HEK293 (cell line): Measurements from ENCODE around the gene ADAMTSL4.
A peak's percentile ranks its signal among the peaks of the same experiment; 100 is the strongest.

Experiments used
- BCL11A ChIP-seq: fragments of 450-650 bp; formaldehyde crosslinking; IDR thresholded peaks from 2 replicates; pipeline ENCODE4 v1.5.1; 2016; ENCODE audit warnings: low read depth, missing biosample characterization, missing genetic modification characterization
- HIC1 ChIP-seq: fragments of 450-650 bp; formaldehyde crosslinking; IDR thresholded peaks from 2 replicates; pipeline ENCODE4 v1.5.1; 2016; ENCODE audit warnings: missing biosample characterization, missing genetic modification characterization
- KLF1 ChIP-seq: fragments of 450-650 bp; formaldehyde crosslinking; IDR thresholded peaks from 2 replicates; pipeline ENCODE4 v1.5.1; 2016; ENCODE audit warnings: missing biosample characterization, missing genetic modification characterization
- KLF8 ChIP-seq: fragments of 450-650 bp; formaldehyde crosslinking; IDR thresholded peaks from 2 replicates; pipeline ENCODE4 v1.5.1; 2016; ENCODE audit warnings: missing biosample characterization, missing genetic modification characterization
- OSR2 ChIP-seq: fragments of 450-650 bp; formaldehyde crosslinking; IDR thresholded peaks from 2 replicates; pipeline ENCODE4 v1.5.1; 2016; ENCODE audit warnings: missing biosample characterization, missing genetic modification characterization
- SP2 ChIP-seq: fragments of 450-650 bp; formaldehyde crosslinking; IDR thresholded peaks from 2 replicates; pipeline ENCODE4 v1.5.1; 2016; ENCODE audit warnings: missing biosample characterization, missing genetic modification characterization
- TCF7L2 ChIP-seq: IDR thresholded peaks from 2 replicates; pipeline ENCODE4 v1.6.1; 2011; ENCODE audit warnings: low read depth, mild to moderate bottlenecking, inconsistent platforms, low read length, moderate library complexity, borderline replicate concordance
- TRIM28 ChIP-seq: IDR thresholded peaks from 2 replicates; pipeline ENCODE4 v1.6.1; 2011; ENCODE audit warnings: low read length, control low read depth, borderline replicate concordance
- YY1 ChIP-seq: fragments of 450-650 bp; formaldehyde crosslinking; IDR thresholded peaks from 2 replicates; pipeline ENCODE4 v1.5.1; 2018; ENCODE audit warnings: missing biosample characterization, missing genetic modification characterization
- YY2 ChIP-seq: fragments of 450-650 bp; formaldehyde crosslinking; IDR thresholded peaks from 2 replicates; pipeline ENCODE4 v1.5.1; 2016; ENCODE audit warnings: missing biosample characterization, missing genetic modification characterization
- ZBTB17 ChIP-seq: fragments of 450-650 bp; formaldehyde crosslinking; IDR thresholded peaks from 2 replicates; pipeline ENCODE4 v1.5.1; 2016; ENCODE audit warnings: missing biosample characterization, missing genetic modification characterization
- ZBTB21 ChIP-seq: fragments of 450-650 bp; formaldehyde crosslinking; IDR thresholded peaks from 2 replicates; pipeline ENCODE4 v1.5.1; 2017; ENCODE audit warnings: missing biosample characterization, missing genetic modification characterization
- ZBTB6 ChIP-seq: fragments of 450-650 bp; formaldehyde crosslinking; IDR thresholded peaks from 2 replicates; pipeline ENCODE4 v1.5.1; 2017; ENCODE audit warnings: missing biosample characterization, missing genetic modification characterization
- ZNF112 ChIP-seq: fragments of 450-650 bp; formaldehyde crosslinking; IDR thresholded peaks from 2 replicates; pipeline ENCODE4 v1.5.0; 2017; ENCODE audit warnings: missing biosample characterization, missing genetic modification characterization
- ZNF266 ChIP-seq: fragments of 450-650 bp; formaldehyde crosslinking; IDR thresholded peaks from 2 replicates; pipeline ENCODE4 v1.5.1; 2016; ENCODE audit warnings: missing biosample characterization, missing genetic modification characterization, low read depth
- ZNF311 ChIP-seq: fragments of 450-650 bp; formaldehyde crosslinking; IDR thresholded peaks from 2 replicates; pipeline ENCODE4 v1.5.1; 2017; ENCODE audit warnings: missing biosample characterization, missing genetic modification characterization, borderline replicate concordance
- ZNF341 ChIP-seq: fragments of 450-650 bp; formaldehyde crosslinking; IDR thresholded peaks from 2 replicates; pipeline ENCODE4; 2016; ENCODE audit warnings: low read depth, missing biosample characterization, missing genetic modification characterization
- ZNF354C ChIP-seq: fragments of 450-650 bp; formaldehyde crosslinking; IDR thresholded peaks from 2 replicates; pipeline ENCODE4 v1.5.1; 2016; ENCODE audit warnings: missing biosample characterization, missing genetic modification characterization, low read depth, borderline replicate concordance
- ZNF423 ChIP-seq: fragments of 450-650 bp; formaldehyde crosslinking; IDR thresholded peaks from 2 replicates; pipeline ENCODE4 v1.5.1; 2016; ENCODE audit warnings: missing biosample characterization, missing genetic modification characterization
- ZNF514 ChIP-seq: fragments of 450-650 bp; formaldehyde crosslinking; IDR thresholded peaks from 2 replicates; pipeline ENCODE4 v1.5.1; 2016; ENCODE audit warnings: missing biosample characterization, missing genetic modification characterization
- ZNF548 ChIP-seq: fragments of 450-650 bp; formaldehyde crosslinking; IDR thresholded peaks from 2 replicates; pipeline ENCODE4 v1.5.1; 2016; ENCODE audit warnings: missing biosample characterization, missing genetic modification characterization
- ZNF558 ChIP-seq: fragments of 450-650 bp; formaldehyde crosslinking; IDR thresholded peaks from 2 replicates; pipeline ENCODE4 v1.5.1; 2016; ENCODE audit warnings: missing biosample characterization, missing genetic modification characterization
- ZNF596 ChIP-seq: fragments of 450-650 bp; IDR thresholded peaks from 2 replicates; pipeline ENCODE4 v1.5.0; 2018; ENCODE audit warnings: missing biosample characterization, mild to moderate bottlenecking, missing genetic modification characterization, moderate library complexity
- ZNF600 ChIP-seq: fragments of 450-650 bp; formaldehyde crosslinking; IDR thresholded peaks from 2 replicates; pipeline ENCODE4 v1.5.1; 2016; ENCODE audit warnings: missing biosample characterization, missing genetic modification characterization
- ZNF621 ChIP-seq: fragments of 450-650 bp; formaldehyde crosslinking; IDR thresholded peaks from 2 replicates; pipeline ENCODE4 v1.5.1; 2017; ENCODE audit warnings: missing biosample characterization, missing genetic modification characterization
- ZNF623 ChIP-seq: fragments of 450-650 bp; formaldehyde crosslinking; IDR thresholded peaks from 2 replicates; pipeline ENCODE4 v1.5.1; 2016; ENCODE audit warnings: missing biosample characterization, missing genetic modification characterization
- ZNF645 ChIP-seq: fragments of 450-650 bp; formaldehyde crosslinking; IDR thresholded peaks from 2 replicates; pipeline ENCODE4; 2016; ENCODE audit warnings: missing biosample characterization, missing genetic modification characterization
- ZNF654 ChIP-seq: fragments of 450-650 bp; formaldehyde crosslinking; IDR thresholded peaks from 2 replicates; pipeline ENCODE4 v1.5.1; 2016; ENCODE audit warnings: low read depth, missing biosample characterization, missing genetic modification characterization
- ZNF792 ChIP-seq: fragments of 450-650 bp; formaldehyde crosslinking; IDR thresholded peaks from 2 replicates; pipeline ENCODE4 v1.5.1; 2016; ENCODE audit warnings: missing biosample characterization, missing genetic modification characterization
- ZSCAN30 ChIP-seq: fragments of 450-650 bp; IDR thresholded peaks from 2 replicates; pipeline ENCODE4 v1.5.1; 2018; ENCODE audit warnings: missing biosample characterization, mild to moderate bottlenecking, missing genetic modification characterization, moderate library complexity
- ZSCAN4 ChIP-seq: fragments of 450-650 bp; formaldehyde crosslinking; IDR thresholded peaks from 2 replicates; pipeline ENCODE4 v1.5.1; 2017; ENCODE audit warnings: missing biosample characterization, missing genetic modification characterization
- ZSCAN5A ChIP-seq: fragments of 450-650 bp; formaldehyde crosslinking; IDR thresholded peaks from 2 replicates; pipeline ENCODE4 v1.5.1; 2016; ENCODE audit warnings: missing biosample characterization, missing genetic modification characterization

The ADAMTSL4 gene

GRCh38 chr1:150515328-150516049, 33.7 kb upstream of the ADAMTSL4 start, which contains the start of gene FALEC (continued):
- TF ChIP-seq ZSCAN5A (tag by site-specific recombination) (peak; percentile 36; the same call in 1 of the 2 replicates), ZNF311 (tag by site-specific recombination) (no peak), YY1 (tag by site-specific recombination) (no peak), TCF7L2 (peak; percentile 99), ZNF423 (tag by site-specific recombination) (0 out of 2 replicates have a peak, but pooled peaks have one; percentile 8), ZBTB21 (tag by site-specific recombination) (no peak; the same call in 1 of the 2 replicates), OSR2 (peak; percentile 86), TRIM28 (no peak), YY2 (tag by site-specific recombination) (no peak), ZNF341 (tag by site-specific recombination) (peak; percentile 92), ZNF600 (tag by site-specific recombination) (no peak; the same call in 1 of the 2 replicates), ZNF548 (tag by site-specific recombination) (no peak), ZNF792 (tag by site-specific recombination) (peak; percentile 91), ZNF621 (tag by site-specific recombination) (no peak), SP2 (tag by site-specific recombination) (peak; percentile 87), ZNF558 (tag by site-specific recombination) (no peak; the same call in 1 of the 2 replicates), ZBTB6 (tag by site-specific recombination) (peak; percentile 88), ZNF112 (no peak), ZNF596 (tag by site-specific recombination) (no peak), ZSCAN30 (peak; percentile 91), ZNF654 (tag by site-specific recombination) (no peak), BCL11A (tag by site-specific recombination) (0 out of 2 replicates have a peak, but pooled peaks have one; percentile 68), ZNF266 (tag by site-specific recombination) (no peak), ZNF354C (0 out of 2 replicates have a peak, but pooled peaks have one; percentile 17), HIC1 (tag by site-specific recombination) (peak; percentile 87; the same call in 1 of the 2 replicates), ZNF514 (tag by site-specific recombination) (no peak), KLF8 (tag by site-specific recombination) (no peak; the same call in 1 of the 2 replicates), ZBTB17 (tag by site-specific recombination) (peak; percentile 71), ZNF623 (tag by site-specific recombination) (no peak), ZSCAN4 (tag by site-specific recombination) (no peak), ZNF645 (tag by site-specific recombination) (0 out of 2 replicates have a peak, but pooled peaks have one; percentile 49), KLF1 (tag by site-specific recombination) (no peak)
